Measurements from ENCODE around the gene TOMM40. TPM values are rescaled to one million over a fixed set of nuclear protein-coding genes. Genes with fewer than 3 reads are reported as not detected.
A peak's percentile ranks its signal among the peaks of the same experiment; 100 is the strongest.

TOMM40 gene
- total and polyA plus RNA-seq, 7 donors = 42.3 to 330 (median 69.7) TPM

DNA sequence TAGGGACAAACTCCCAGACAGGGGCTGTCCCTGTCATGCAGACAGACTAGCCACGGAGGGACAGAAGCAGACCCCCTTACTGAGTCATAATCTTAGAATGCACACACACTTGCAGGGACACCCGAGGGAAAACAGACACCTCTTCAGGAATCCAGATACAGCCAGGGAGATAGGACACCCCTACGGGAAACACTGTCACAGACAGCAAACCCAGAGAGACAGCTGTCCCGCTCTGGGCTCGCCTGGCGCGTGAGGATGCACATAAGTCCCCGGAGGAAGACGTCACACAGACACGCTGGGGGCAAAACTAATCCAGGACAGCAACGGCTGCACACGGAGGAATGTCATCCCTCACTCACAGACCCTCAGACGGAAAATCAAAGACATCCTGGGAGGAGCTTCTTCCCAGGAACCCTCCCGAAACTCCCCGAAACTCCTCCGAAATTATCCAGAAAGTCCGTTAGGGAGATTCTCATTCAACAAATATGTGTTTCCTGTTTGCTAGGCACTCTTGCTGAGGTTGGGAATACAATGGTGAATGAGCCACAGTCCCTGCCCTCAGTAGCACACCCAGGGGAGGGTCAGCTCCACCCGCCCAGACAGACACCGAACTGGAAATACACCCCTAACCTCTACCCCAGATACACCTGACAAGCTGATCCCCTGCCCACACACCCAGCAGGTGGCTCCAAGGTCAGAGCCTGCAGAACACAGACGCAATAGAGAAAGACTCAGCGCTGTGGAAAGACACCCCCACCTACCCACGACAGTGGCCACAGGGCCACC, 15.2 kb upstream of the TOMM40 start:
- peaks cover 5 to 67% of the 10 kb centered on the region in 2 donors for H3K36me3 ChIP-seq (ENCODE audit: insufficient read depth in 1 of 2, low read depth in 1 of 2)
- DNase-seq (no peak), ATAC-seq (no peak)
- H3K9me3 ChIP-seq = no peaks in the 10 kb centered on the region
- no peak overlapping the region for H3K27ac ChIP-seq
- 65 to 76% (median 72%) methylated on average over 22 of the region's 22 CpGs for WGBS, 3 donors
- no peaks in the 10 kb centered on the region for H3K4me1 ChIP-seq
- H3K4me3 ChIP-seq = no peak overlapping the region
- H3K27me3 ChIP-seq (ENCODE audit: insufficient read depth in 3 of 3, low read length in 2 of 3) = no peaks in the 10 kb centered on the region
- intact Hi-C loops (cut with DNase I) = no loop called here
- no peak for TF ChIP-seq CTCF (IDR thresholded peaks at IDR 0.05)

- no peak overlapping the region for H3K27ac ChIP-seq
- no peak for DNase-seq
Measured at GRCh38 chr19:44876930-44877535, 14.0 kb upstream of the TOMM40 start.

DNA sequence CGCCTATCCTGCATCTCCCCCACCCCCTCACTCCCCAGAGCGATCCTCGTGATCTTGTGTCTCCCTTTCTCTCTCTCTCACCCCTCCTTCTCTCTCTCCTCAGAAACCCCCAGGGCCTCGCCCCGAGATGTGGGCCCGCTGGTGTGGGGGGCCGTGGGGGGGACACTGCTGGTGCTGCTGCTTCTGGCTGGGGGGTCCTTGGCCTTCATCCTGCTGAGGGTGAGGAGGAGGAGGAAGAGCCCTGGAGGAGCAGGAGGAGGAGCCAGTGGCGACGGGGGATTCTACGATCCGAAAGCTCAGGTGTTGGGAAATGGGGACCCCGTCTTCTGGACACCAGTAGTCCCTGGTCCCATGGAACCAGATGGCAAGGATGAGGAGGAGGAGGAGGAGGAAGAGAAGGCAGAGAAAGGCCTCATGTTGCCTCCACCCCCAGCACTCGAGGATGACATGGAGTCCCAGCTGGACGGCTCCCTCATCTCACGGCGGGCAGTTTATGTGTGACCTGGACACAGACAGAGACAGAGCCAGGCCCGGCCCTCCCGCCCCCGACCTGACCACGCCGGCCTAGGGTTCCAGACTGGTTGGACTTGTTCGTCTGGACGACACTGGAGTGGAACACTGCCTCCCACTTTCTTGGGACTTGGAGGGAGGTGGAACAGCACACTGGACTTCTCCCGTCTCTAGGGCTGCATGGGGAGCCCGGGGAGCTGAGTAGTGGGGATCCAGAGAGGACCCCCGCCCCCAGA, 12.8 kb upstream of the TOMM40 start:
- Histone ChIP-seq H3K9me3 (no peaks in the 10 kb centered on the region), H3K4me1 (no peaks in the 10 kb centered on the region), H3K4me3 (no peak overlapping the region), H3K27me3 (ENCODE audit: insufficient read depth in 3 of 3, low read length in 2 of 3) (no peaks in the 10 kb centered on the region), H3K27ac (no peak overlapping the region), H3K36me3 (ENCODE audit: insufficient read depth in 1 of 2, low read depth in 1 of 2) (peaks cover 5 to 49% of the 10 kb centered on the region in 2 donors)
- intact Hi-C loops (cut with DNase I) = no loop called here
- ATAC-seq (no peak), DNase-seq (no peak)
- no peak for TF ChIP-seq CTCF (IDR thresholded peaks at IDR 0.05)
- 81 to 87% (median 82%) methylated on average over 23 to 26 of the region's 26 CpGs for WGBS, 3 donors

More at GRCh38 chr19:44876930-44877535, 14.0 kb upstream of the TOMM40 start:
- Histone ChIP-seq H3K4me3 (no peak overlapping the region), H3K9me3 (no peaks in the 10 kb centered on the region), H3K36me3 (ENCODE audit: insufficient read depth in 1 of 2, low read depth in 1 of 2) (peaks cover 5 to 60% of the 10 kb centered on the region in 2 donors), H3K4me1 (no peaks in the 10 kb centered on the region), H3K27me3 (ENCODE audit: insufficient read depth in 3 of 3, low read length in 2 of 3) (no peaks in the 10 kb centered on the region)
- WGBS, 3 donors = 64 to 72% (median 71%) methylated on average over 5 of the region's 5 CpGs
- TF ChIP-seq CTCF (IDR thresholded peaks at IDR 0.05) = no peak
- intact Hi-C loops (cut with DNase I) = no loop called here
- ATAC-seq = no peak

- H3K4me1 ChIP-seq = no peaks in the 10 kb centered on the region
- H3K36me3 ChIP-seq (ENCODE audit: insufficient read depth in 1 of 2, low read depth in 1 of 2) = peaks cover 3 to 37% of the 10 kb centered on the region in 2 donors
- no peaks in the 10 kb centered on the region for H3K9me3 ChIP-seq
- no peaks in the 10 kb centered on the region for H3K27me3 ChIP-seq (ENCODE audit: insufficient read depth in 3 of 3, low read length in 2 of 3)
- no peak overlapping the region for H3K27ac ChIP-seq
- TF ChIP-seq CTCF (IDR thresholded peaks at IDR 0.05) = no peak
- WGBS, 3 donors = 73 to 77% (median 74%) methylated on average over 17 to 18 of the region's 18 CpGs
- DNase-seq (no peak), ATAC-seq (peak in 1 of 4 donors; percentile 13)
- intact Hi-C loops (cut with DNase I) = no loop called here
- no peak overlapping the region for H3K4me3 ChIP-seq
Measured at GRCh38 chr19:44879309-44880065, 11.6 kb upstream of the TOMM40 start.
